GM18870 (cell line): ENCODE results near the gene HEXA.
A peak's percentile ranks its signal among the peaks of the same experiment; 100 is the strongest.

Experiments
- ATAC-seq: cut with Tn5 transposase; IDR thresholded peaks from one replicate; pipeline ENCODE4 v1.9.1; 2021; ENCODE audit warnings: moderate library complexity; ENCODE audit not compliant: unreplicated experiment

The HEXA gene

GRCh38 chr15:72377331-72377730, 1.5 kb upstream of the HEXA start:
- no peak for ATAC-seq

- ATAC-seq: no peak
These were observed 341 bp downstream of the HEXA start for GRCh38 chr15:72375501-72375845.

GRCh38 chr15:72372361-72372760, 3.5 kb downstream of the HEXA start:
- ATAC-seq: no peak

- no peak for ATAC-seq
These were observed 5.8 kb downstream of the HEXA start for GRCh38 chr15:72369964-72370363.

GRCh38 chr15:72368899-72369298, 6.9 kb downstream of the HEXA start:
- ATAC-seq: no peak

- no peak for ATAC-seq
These were observed 7.5 kb downstream of the HEXA start for GRCh38 chr15:72368325-72368724.

GRCh38 chr15:72365844-72366243, 10.0 kb downstream of the HEXA start:
- peak; percentile 94 for ATAC-seq

- no peak for ATAC-seq
These were observed 14.6 kb downstream of the HEXA start for GRCh38 chr15:72361176-72361575.

- no peak for ATAC-seq
These were observed 17.1 kb downstream of the HEXA start for GRCh38 chr15:72358650-72359171.

GRCh38 chr15:72358121-72358520, 17.7 kb downstream of the HEXA start:
- no peak for ATAC-seq

- no peak for ATAC-seq
These were observed 21.3 kb downstream of the HEXA start for GRCh38 chr15:72354496-72354895.

GRCh38 chr15:72353266-72353665, 22.5 kb downstream of the HEXA start:
- ATAC-seq: no peak

- no peak for ATAC-seq
These were observed 30.0 kb downstream of the HEXA start for GRCh38 chr15:72345806-72346205.

GRCh38 chr15:72345280-72345679, 30.5 kb downstream of the HEXA start:
- ATAC-seq: no peak

- no peak for ATAC-seq
These were observed 31.2 kb downstream of the HEXA start for GRCh38 chr15:72344602-72345001.

- no peak for ATAC-seq
These were observed 33.4 kb downstream of the HEXA start for GRCh38 chr15:72342385-72342784.

- ATAC-seq: no peak
These were observed 34.5 kb downstream of the HEXA start for GRCh38 chr15:72341361-72341760.

GRCh38 chr15:72340366-72340765, 35.4 kb downstream of the HEXA start:
- ATAC-seq: no peak

GRCh38 chr15:72339777-72340177, 36.0 kb downstream of the HEXA start:
- no peak for ATAC-seq

- no peak for ATAC-seq
These were observed 37.0 kb downstream of the HEXA start for GRCh38 chr15:72338617-72339321.

- ATAC-seq: no peak
These were observed 37.7 kb downstream of the HEXA start for GRCh38 chr15:72338148-72338547.

GRCh38 chr15:72334842-72335241, 41.0 kb downstream of the HEXA start:
- no peak for ATAC-seq

GRCh38 chr15:72331021-72331420, 44.8 kb downstream of the HEXA start:
- no peak for ATAC-seq
